ENCODE results near the gene NGF. TPM values are rescaled to one million over a fixed set of nuclear protein-coding genes. Genes with fewer than 3 reads are reported as not detected.

The NGF gene
- total and polyA plus RNA-seq, 2 of the 4 experiments (the other 2 are of a cell fraction), result 12.5 to 21.7 TPM

DNA sequence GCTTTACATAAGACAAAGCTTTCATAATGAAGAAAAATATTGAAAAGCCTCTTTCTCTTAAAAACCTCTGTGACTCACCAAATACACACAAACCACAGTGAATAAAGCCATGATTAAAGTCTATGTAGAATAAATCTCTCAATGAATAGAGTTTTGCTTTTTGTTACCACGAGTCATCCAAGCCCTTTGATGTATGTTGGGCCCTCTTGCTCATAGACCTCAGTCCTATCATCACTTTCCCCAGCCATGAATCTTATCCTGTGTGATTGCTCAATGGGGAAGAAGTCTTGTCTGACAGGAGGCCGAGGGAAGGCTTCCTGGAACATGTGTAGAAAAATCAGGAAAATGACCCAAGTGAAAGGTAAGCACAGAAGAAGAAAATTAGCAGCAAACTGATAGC, 60.8 kb downstream of the NGF start:
- H3K4me2 ChIP-seq (ENCODE audit: low read depth, low read length), result no peak overlapping the region
- H2AK5ac ChIP-seq (ENCODE audit: low read depth, low read length), result no peak overlapping the region
- peak; percentile 89 for TF ChIP-seq CEBPB (IDR thresholded peaks at IDR 0.05; ENCODE audit: low read depth, low read length)
- no peak for TF ChIP-seq USF2 (IDR thresholded peaks at IDR 0.05; ENCODE audit: low read depth, low read length)
- TF ChIP-seq RFX5 (IDR thresholded peaks at IDR 0.05; ENCODE audit: low read depth, low read length), result no peak
- no peak overlapping the region for H2BK5ac ChIP-seq (ENCODE audit: low read depth, low read length, poor library complexity, severe bottlenecking)
- no peak overlapping the region for H2AK9ac ChIP-seq (replicated peaks; ENCODE audit: low read depth, low read length, poor library complexity)
- H4K20me1 ChIP-seq (ENCODE audit: insufficient read depth, low read length), result no peaks in the 10 kb centered on the region
- H3K18ac ChIP-seq (ENCODE audit: low read depth, low read length), result no peak overlapping the region
- no TSS peak for BruUV-seq (replicated peaks)
- ChIA-PET CTCF (interaction anchor here (0.9 kb wide), 1 partner anchor 193 kb away, joined by 3 read pairs; no protein-coding TSS in a partner anchor), POLR2A (ENCODE audit: unreplicated experiment) (no interaction called here)
- peaks cover 3% of the 10 kb centered on the region; the same call in 1 of the 2 replicates for H3K4me1 ChIP-seq (ENCODE audit: control insufficient read depth, insufficient read depth, low read length)
- dilution Hi-C loops (cut with HindIII; ENCODE audit: low sequenced_read_pairs, unreplicated experiment) (no loop called here), in situ Hi-C loops (cut with MboI; ENCODE audit: low sequenced_read_pairs) (no loop called here), intact Hi-C loops (cut with micrococcal nuclease) (loop anchor here (5.0 to 10.0 kb wide), 3 partner anchors 55 to 320 kb away; no protein-coding TSS in a partner anchor)
- H3K23ac ChIP-seq (ENCODE audit: low read depth, low read length), result no peak overlapping the region
- no peak overlapping the region for H3K4ac ChIP-seq (ENCODE audit: low read depth, low read length)
- no peaks in the 10 kb centered on the region for H3K36me3 ChIP-seq (ENCODE audit: control insufficient read depth, insufficient read depth, low read length)
- no peak overlapping the region for H2BK20ac ChIP-seq (ENCODE audit: low read depth, low read length)
- no peak overlapping the region for H3K27ac ChIP-seq (ENCODE audit: insufficient read depth, low read length)
- peak; percentile 80 for DNase-seq
- no peaks in the 10 kb centered on the region for H3K79me1 ChIP-seq (ENCODE audit: low read depth in 1 of 2, low read length in 2 of 2)
- H3K9me1 ChIP-seq (ENCODE audit: insufficient read depth, low read length), result peaks cover 3% of the 10 kb centered on the region; the same call in 1 of the 2 replicates
- no peak overlapping the region for H2BK120ac ChIP-seq (ENCODE audit: low read depth, low read length)
- H4K91ac ChIP-seq (ENCODE audit: insufficient read depth, low read depth, low read length), result no peak overlapping the region
- H3K14ac ChIP-seq (replicated peaks; ENCODE audit: low read depth, low read length), result no peak overlapping the region
- H3K56ac ChIP-seq (ENCODE audit: extremely low read depth, insufficient read depth, low read length), result no peak overlapping the region
- no peak overlapping the region for H3K9ac ChIP-seq (ENCODE audit: low read depth, low read length)
- no peak overlapping the region for H4K5ac ChIP-seq (ENCODE audit: low read depth, low read length)
- no peak for ATAC-seq (ENCODE audit: low read depth)
- no peak overlapping the region for H4K8ac ChIP-seq (ENCODE audit: low read depth in 2 of 2, low read length in 2 of 2)
- H3K27me3 ChIP-seq (ENCODE audit: control insufficient read depth, insufficient read depth, low read length), result no peaks in the 10 kb centered on the region
- H2AFZ ChIP-seq (replicated peaks; ENCODE audit: low read length, poor library complexity), result no peak overlapping the region
- no CpG with 5 or more reads among the region's 2 CpGs for WGBS, 2 experiments (ENCODE audit: extremely low coverage in 2 of 2, insufficient read length in 1 of 2)
- H2BK15ac ChIP-seq (ENCODE audit: low read depth, low read length), result no peak overlapping the region
- H3K9me3 ChIP-seq (ENCODE audit: control insufficient read depth, insufficient read depth, low read length), result peaks cover 6% of the 10 kb centered on the region
- no peak overlapping the region for H3K4me3 ChIP-seq (ENCODE audit: insufficient read depth, low read depth, low read length)

Measured in IMR-90 (cell line).